NCI-H524 treated with DMSO at 0.1 percent for 48 hours (cell line): ENCODE measurements around the gene HOTAIR.

Experiments used
- DNase-seq: peaks from one replicate; lab custom pipeline; 2025; lab: John Stamatoyannopoulos, UW

HOTAIR gene

GRCh38 chr12:53927220-53928029, 47.3 kb downstream of the HOTAIR start:
- no peak for DNase-seq

- no peak for DNase-seq
Observed at GRCh38 chr12:53924521-53925405, 50.0 kb downstream of the HOTAIR start.

GRCh38 chr12:53916788-53917655, 57.7 kb downstream of the HOTAIR start:
- no peak for DNase-seq
